GM23248 (cell line): ENCODE data around the gene SYNE2.

ENCODE experiments used
- EZH2 ChIP-seq: fragments of 200-600 bp; sonication (generic); IDR thresholded peaks from 2 replicates; pipeline ENCODE4 v1.6.1; 2018; ENCODE audit warnings: antibody characterized with exemption, mild to moderate bottlenecking; ENCODE audit not compliant: insufficient read depth, poor library complexity, severe bottlenecking
- EZH2phosphoT487 ChIP-seq: fragments of 200-600 bp; sonication (generic); IDR thresholded peaks from 2 replicates; pipeline ENCODE4 v1.6.1; 2018; ENCODE audit warnings: antibody characterized with exemption, moderate library complexity, mild to moderate bottlenecking, low read depth; ENCODE audit not compliant: insufficient read depth

DNA sequence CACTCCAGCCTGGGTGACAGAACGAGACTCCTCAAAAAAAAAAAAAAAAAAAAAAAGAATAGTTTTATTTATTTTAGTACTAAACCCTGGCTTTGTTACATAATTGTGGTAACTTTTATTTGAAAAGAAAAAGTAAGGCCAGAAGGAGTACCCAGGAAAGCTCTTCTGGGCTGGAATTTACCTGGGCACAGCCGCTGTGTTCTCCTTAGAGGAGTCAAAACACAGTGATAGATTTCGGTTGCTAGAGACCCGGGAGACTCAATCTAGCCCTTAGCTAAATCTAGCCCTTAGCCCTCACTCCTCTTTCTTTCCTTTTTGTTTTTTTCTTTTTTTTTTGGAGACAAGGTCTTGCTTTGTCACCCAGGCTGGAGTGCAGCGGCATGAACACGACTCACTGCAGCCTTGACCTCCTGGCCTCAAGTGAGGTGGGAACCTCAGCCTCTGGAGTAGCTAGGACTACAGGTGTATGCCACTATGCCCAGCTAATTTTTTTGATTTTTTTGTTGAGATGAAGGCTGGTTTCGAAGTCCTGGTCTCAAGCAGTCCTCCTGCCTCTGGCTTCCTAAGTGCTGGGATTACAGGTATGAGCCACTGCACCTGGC is 49.7 kb downstream of the SYNE2 start:
- TF ChIP-seq EZH2 (no peak), EZH2phosphoT487 (no peak)
